Glomerular endothelial cell (primary cell): ENCODE data around the gene SOHLH2. TPM values are rescaled to one million over a fixed set of nuclear protein-coding genes. Genes with fewer than 3 reads are reported as not detected.

Experiments used
- DNase-seq: peaks from one replicate; pipeline ENCODE4 v3.0.0-alpha.2; 2011; ENCODE audit warnings: low read depth, low spot score; ENCODE audit errors: extremely low read depth
- total RNA-seq: library from RNA; depleted of rRNA; stranded (reverse); fragments of >200 nt; gene quantifications from 2 replicates; pipeline ENCODE4 v1.2.3, GENCODE V29; 2015

SOHLH2 gene
- total RNA-seq, 1 donor from 2014 or later = 0.64 TPM

GRCh38 chr13:36133950-36134626 is 80.3 kb downstream of the SOHLH2 start:
- no peak for DNase-seq

GRCh38 chr13:36132376-36132775 is 82.0 kb downstream of the SOHLH2 start:
- no peak for DNase-seq

GRCh38 chr13:36131931-36132297 is 82.4 kb downstream of the SOHLH2 start:
- no peak for DNase-seq

DNA sequence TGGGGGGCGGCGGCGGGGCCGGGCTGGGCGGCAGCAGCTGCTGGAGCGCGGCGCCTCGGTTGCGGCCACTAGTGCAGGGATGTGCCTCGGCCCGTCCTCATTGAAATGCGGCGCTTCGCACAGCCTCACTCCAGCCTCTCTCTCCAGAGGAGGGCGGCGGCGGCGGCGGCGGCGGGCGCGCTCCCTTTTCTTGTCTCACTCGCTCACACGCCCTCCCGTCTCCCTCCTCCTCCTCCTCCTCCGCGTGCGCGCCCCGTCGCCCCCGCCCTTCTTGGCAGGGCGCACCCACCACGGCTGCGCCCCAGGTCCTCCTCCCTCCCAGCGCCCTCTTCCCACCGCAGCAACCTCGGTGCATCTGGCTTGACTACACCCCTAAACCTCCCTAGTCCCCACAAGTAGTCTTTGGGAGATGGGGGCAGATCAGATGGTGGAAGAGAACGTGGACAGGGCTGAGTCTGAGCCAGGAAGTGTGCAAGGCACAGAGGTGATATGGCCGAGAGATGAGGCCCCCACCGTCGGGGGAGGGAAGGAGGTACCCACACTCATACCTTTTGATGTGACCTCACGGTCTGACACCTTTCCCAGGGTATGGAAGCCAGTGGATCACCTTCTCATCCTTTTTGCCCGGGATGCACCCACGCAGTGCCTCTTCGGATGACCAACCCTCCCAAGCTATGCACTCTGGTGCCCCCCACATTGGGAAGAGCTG is 83.0 kb downstream of the SOHLH2 start, which contains the start of gene DCLK1:
TSS of gene DCLK1 (minus strand) at position 161 of the 709 bp plus-strand sequence.
- no peak for DNase-seq

- no peak for DNase-seq
Measured at GRCh38 chr13:36130552-36131221, 83.7 kb downstream of the SOHLH2 start.

DNA sequence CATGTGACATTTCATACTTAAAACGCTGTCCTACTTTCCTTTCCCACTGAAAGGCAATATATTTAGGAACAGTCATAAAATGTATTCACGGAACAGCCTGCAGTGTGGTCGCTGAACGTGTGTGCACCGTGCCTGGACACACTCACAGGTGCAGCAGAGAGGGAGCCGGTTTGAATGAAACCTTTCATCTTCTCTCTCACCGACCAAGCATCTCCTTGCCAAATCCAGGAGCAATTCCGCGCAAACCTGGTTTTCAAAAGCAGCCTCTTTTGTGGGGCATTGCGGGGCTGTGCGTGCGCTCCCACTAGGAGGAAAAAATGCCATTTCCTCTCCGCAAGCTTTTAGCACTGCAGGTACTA is 84.2 kb downstream of the SOHLH2 start:
- no peak for DNase-seq

DNA sequence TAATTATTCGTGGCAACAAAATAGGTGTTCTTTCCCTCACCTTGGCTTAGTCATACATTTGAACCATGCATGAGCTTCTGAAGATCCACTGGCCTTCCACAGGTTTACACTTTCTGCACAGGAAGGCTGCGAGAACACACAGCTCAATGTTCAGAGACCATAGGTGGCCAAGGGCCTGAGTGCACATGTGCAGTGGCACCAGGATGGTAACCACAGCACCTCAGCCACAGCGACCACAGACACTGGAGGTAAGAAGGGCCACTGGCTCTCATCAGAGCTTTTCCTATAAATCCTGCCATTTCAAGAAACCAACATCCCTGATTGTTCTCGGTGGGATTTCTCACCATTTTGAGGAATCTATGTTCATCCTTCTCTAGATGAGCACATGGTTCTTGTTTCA is 84.8 kb downstream of the SOHLH2 start:
- DNase-seq = no peak

- no peak for DNase-seq
Measured at GRCh38 chr13:36126491-36126890, 87.9 kb downstream of the SOHLH2 start.

GRCh38 chr13:36125841-36126240 is 88.5 kb downstream of the SOHLH2 start:
- DNase-seq = no peak

DNA sequence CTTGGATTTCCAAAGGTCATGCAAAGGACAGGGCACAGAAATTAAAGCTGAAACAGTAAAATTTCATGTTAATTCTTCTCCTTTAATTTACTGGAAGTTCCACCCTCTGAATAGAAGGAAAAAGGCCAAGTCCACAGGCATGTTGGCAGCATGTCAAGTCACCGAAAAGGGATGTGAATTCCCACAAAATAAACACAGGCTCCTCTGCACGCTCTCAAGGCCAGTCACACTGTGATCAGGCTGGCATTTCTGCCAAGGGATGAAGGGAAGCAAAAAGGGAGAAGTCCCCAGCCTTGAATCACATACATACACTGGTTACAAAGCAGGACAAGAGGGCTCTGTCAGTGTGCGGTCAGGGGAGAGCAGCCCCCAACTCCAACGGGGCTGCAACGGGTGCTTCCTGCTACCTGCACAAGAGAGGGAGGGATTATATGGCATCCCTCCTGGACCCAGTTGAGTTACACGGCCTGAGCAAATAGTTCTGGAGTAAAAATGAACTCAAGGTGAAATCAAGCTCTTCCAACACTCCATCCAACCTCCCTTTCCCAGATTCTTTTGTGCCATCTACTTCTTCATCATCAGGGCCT is 90.0 kb downstream of the SOHLH2 start:
- peak; percentile 52 for DNase-seq

Other genes with a start within 250 kb of the SOHLH2 start
- 2.2 and 3.8 TPM in 2 replicates for gene DCLK1, start 83.2 kb downstream of the SOHLH2 start, total RNA-seq
- 1.6 TPM in 2 replicates for gene CCDC169, start 83.3 kb upstream of the SOHLH2 start, total RNA-seq
- 63.0 and 67.9 TPM in 2 replicates for gene SPART, start 131.8 kb upstream of the SOHLH2 start, total RNA-seq
- 5.7 and 7.0 TPM in 2 replicates for gene CCNA1, start 217.9 kb upstream of the SOHLH2 start, total RNA-seq